OCI-LY7 (cell line): ENCODE results near the gene NRP1.

Experiments used
- CTCF ChIP-seq: fragments of 200-600 bp; sonication (generic); conservative IDR thresholded peaks from 2 replicates; pipeline ENCODE4 v1.5.1; 2014; ENCODE audit warnings: mild to moderate bottlenecking, antibody characterized with exemption, low read length, moderate library complexity, mixed read lengths
- EZH2phosphoT487 ChIP-seq: fragments of 200-600 bp; sonication (generic); IDR thresholded peaks from 2 replicates; pipeline ENCODE4 v1.6.1; 2018; ENCODE audit warnings: low read depth, borderline replicate concordance, mild to moderate bottlenecking, mixed run types, antibody characterized with exemption, low read length, moderate library complexity, mixed read lengths

GRCh38 chr10:33165911-33166310 lies 168.6 kb downstream of the NRP1 start:
- TF ChIP-seq CTCF = no peak
- TF ChIP-seq EZH2phosphoT487 = no peak
